Measurements from ENCODE around the gene AFDN. TPM values are rescaled to one million over a fixed set of nuclear protein-coding genes. Genes with fewer than 3 reads are reported as not detected.

The AFDN gene
- total RNA-seq, 2 donors from 2014 or later, result 214 to 239 TPM

DNA sequence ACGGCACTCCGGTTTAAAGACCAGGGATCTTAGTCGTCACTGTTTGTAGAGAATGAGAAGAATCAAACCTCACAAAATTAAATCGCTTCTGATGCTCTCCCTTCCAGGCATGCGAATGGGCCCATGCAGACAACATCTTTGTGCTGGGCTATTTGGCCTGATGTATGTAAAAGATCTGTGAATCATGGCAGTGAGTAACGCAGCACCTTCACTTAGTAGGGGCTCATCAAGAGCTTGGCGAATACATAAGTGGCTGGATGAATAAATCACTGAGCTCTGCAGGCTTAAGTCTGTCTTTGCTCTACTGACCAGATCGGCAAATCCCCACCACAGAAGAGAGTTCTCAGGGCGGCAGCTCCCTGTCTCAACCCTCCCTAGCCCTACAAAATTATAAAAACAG, 44.8 kb upstream of the AFDN start:
- Mint-ChIP-seq H3K4me3 (no peak overlapping the region), H3K27me3 (ENCODE audit: insufficient read depth) (no peaks in the 10 kb centered on the region), H3K4me1 (no peaks in the 10 kb centered on the region), H3K27ac (no peak overlapping the region), H3K36me3 (ENCODE audit: low read depth) (no peaks in the 10 kb centered on the region), H3K9me3 (no peaks in the 10 kb centered on the region)
- 89 to 90% methylated on average over 6 to 9 of the region's 9 CpGs for WGBS, 2 experiments (ENCODE audit: insufficient coverage in 1 of 2, insufficient read length in 1 of 2)
- H3K36me3 ChIP-seq (ENCODE audit: control insufficient read depth, insufficient read depth, low read length), result no peaks in the 10 kb centered on the region
- H3K4me3 ChIP-seq (ENCODE audit: low read length), result no peak overlapping the region
- H3K9ac ChIP-seq (ENCODE audit: extremely low read depth, low read length, poor library complexity, severe bottlenecking), result no peak overlapping the region
- no peak overlapping the region for H3K27ac ChIP-seq (ENCODE audit: low read depth, low read length)
- TF ChIP-seq, protein P1, sequence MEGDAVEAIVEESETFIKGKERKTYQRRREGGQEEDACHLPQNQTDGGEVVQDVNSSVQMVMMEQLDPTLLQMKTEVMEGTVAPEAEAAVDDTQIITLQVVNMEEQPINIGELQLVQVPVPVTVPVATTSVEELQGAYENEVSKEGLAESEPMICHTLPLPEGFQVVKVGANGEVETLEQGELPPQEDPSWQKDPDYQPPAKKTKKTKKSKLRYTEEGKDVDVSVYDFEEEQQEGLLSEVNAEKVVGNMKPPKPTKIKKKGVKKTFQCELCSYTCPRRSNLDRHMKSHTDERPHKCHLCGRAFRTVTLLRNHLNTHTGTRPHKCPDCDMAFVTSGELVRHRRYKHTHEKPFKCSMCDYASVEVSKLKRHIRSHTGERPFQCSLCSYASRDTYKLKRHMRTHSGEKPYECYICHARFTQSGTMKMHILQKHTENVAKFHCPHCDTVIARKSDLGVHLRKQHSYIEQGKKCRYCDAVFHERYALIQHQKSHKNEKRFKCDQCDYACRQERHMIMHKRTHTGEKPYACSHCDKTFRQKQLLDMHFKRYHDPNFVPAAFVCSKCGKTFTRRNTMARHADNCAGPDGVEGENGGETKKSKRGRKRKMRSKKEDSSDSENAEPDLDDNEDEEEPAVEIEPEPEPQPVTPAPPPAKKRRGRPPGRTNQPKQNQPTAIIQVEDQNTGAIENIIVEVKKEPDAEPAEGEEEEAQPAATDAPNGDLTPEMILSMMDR (conservative IDR thresholded peaks at IDR 0.05), result no peak
- no peaks in the 10 kb centered on the region for H3K27me3 ChIP-seq (ENCODE audit: control insufficient read depth, insufficient read depth, low read length, poor library complexity, severe bottlenecking)
- DNase-seq, result peak; percentile 49
- H3K9me3 ChIP-seq (ENCODE audit: control insufficient read depth, low read length), result no peaks in the 10 kb centered on the region
- no peaks in the 10 kb centered on the region for H3K4me1 ChIP-seq (ENCODE audit: control insufficient read depth, insufficient read depth, low read length)

DNA sequence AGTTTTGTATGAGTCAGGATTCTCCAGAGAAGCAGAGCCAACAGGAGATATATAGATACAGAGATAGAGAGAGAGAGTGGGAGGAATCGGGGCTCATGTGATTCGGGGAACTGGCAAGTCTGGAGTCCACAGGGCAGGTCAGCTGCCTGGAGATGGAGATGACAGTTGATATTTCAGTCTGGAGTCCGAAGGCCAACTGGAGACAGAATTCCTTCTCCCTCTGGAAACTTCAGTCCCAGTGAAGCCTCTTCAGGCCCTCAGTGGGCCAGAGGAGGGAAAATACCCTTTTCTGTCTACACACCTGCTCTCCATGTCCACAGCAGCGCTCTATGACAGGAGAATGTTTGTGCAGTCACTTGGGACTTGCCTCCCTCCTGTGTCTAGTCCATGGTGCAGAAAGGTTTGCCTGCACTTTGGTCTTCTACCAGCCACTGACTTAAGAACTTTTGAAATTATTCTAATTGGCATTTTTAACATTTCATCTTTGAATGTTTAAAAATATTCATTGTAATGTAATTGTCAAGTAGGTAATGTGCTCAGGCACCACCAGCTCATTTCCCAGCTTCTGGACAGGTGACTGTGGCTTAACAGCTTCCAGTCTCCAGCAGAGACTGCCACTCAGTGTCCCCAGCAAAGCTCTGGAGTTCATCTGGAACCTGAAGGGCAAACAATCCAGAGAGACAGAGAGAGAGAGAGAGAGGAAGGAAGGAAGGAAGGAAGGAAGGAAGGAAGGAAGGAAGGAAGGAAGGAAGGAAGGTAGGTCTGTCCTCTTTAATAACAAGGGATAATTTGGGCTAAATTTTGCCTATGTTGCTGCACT, 43.8 kb upstream of the AFDN start:
- H3K9me3 Mint-ChIP-seq, result no peaks in the 10 kb centered on the region
- TF ChIP-seq, protein P1 (conservative IDR thresholded peaks at IDR 0.05), result no peak
- Histone ChIP-seq H3K4me3 (ENCODE audit: low read length) (no peak overlapping the region), H3K9ac (ENCODE audit: extremely low read depth, low read length, poor library complexity, severe bottlenecking) (no peak overlapping the region), H3K4me1 (ENCODE audit: control insufficient read depth, insufficient read depth, low read length) (no peaks in the 10 kb centered on the region), H3K27me3 (ENCODE audit: control insufficient read depth, insufficient read depth, low read length, poor library complexity, severe bottlenecking) (no peaks in the 10 kb centered on the region), H3K9me3 (ENCODE audit: control insufficient read depth, low read length) (no peaks in the 10 kb centered on the region), H3K27ac (ENCODE audit: low read depth, low read length) (no peak overlapping the region), H3K36me3 (ENCODE audit: control insufficient read depth, insufficient read depth, low read length) (no peaks in the 10 kb centered on the region)
- H3K4me1 Mint-ChIP-seq, result no peaks in the 10 kb centered on the region
- no peaks in the 10 kb centered on the region for H3K36me3 Mint-ChIP-seq (ENCODE audit: low read depth)
- no peak overlapping the region for H3K27ac Mint-ChIP-seq
- no peaks in the 10 kb centered on the region for H3K27me3 Mint-ChIP-seq (ENCODE audit: insufficient read depth)
- peak; percentile 31 for DNase-seq
- no peak overlapping the region for H3K4me3 Mint-ChIP-seq
- WGBS, 2 experiments (ENCODE audit: insufficient coverage in 1 of 2, insufficient read length in 1 of 2), result 92 to 100% methylated on average over 4 of the region's 4 CpGs

DNA sequence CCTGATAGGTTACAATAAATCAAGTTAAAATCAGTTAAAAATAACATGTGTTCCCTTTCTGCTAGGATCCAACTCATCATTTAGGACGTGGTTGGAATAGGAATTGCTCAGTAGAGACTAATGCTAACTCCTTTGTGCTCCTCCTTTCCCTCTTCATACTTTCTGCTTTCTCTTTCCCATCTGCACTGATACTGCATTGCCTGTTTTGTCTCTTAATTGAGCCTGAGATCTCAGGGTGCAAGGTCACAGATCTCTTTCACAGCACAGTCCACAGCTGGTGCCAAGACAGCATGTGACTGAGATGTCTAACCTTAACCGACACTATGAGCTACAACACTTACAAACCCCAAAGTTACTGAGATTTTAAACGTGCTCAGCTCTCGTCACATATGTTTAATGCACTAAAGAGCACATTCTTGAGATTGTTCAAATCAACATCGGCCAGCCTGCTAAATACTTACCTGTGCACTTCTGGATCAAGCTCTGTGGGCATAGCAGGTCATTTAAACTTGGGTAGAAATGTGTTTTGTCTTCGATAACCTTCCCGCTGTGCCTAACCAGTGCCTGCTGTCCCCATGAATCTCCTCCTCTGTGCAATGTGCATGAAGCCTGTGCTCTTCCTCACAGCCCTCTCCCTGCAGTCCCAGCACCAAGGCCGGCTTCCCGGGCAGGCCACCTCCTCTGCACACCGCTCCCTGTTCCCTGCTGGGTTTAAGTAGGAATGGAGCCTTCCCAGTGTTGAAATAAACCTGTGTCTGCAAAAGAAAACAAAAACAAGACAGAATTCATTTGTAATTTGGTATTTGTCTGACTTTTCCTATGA, 39.6 kb upstream of the AFDN start:
- H3K36me3 Mint-ChIP-seq (ENCODE audit: low read depth), result no peaks in the 10 kb centered on the region
- TF ChIP-seq, protein P1 (conservative IDR thresholded peaks at IDR 0.05), result no peak
- Histone ChIP-seq H3K9me3 (ENCODE audit: control insufficient read depth, low read length) (no peaks in the 10 kb centered on the region), H3K27me3 (ENCODE audit: control insufficient read depth, insufficient read depth, low read length, poor library complexity, severe bottlenecking) (no peaks in the 10 kb centered on the region), H3K36me3 (ENCODE audit: control insufficient read depth, insufficient read depth, low read length) (no peaks in the 10 kb centered on the region), H3K4me1 (ENCODE audit: control insufficient read depth, insufficient read depth, low read length) (no peaks in the 10 kb centered on the region), H3K4me3 (ENCODE audit: low read length) (no peak overlapping the region), H3K27ac (ENCODE audit: low read depth, low read length) (peak overlapping the region; percentile 95), H3K9ac (ENCODE audit: extremely low read depth, low read length, poor library complexity, severe bottlenecking) (no peak overlapping the region)
- H3K27me3 Mint-ChIP-seq (ENCODE audit: insufficient read depth), result peaks cover under 1% of the 10 kb centered on the region
- no peaks in the 10 kb centered on the region for H3K4me1 Mint-ChIP-seq
- H3K27ac Mint-ChIP-seq, result no peak overlapping the region
- H3K9me3 Mint-ChIP-seq, result no peaks in the 10 kb centered on the region
- DNase-seq, result no peak
- 88 to 92% methylated on average over 7 to 10 of the region's 10 CpGs for WGBS, 2 experiments (ENCODE audit: insufficient coverage in 1 of 2, insufficient read length in 1 of 2)
- H3K4me3 Mint-ChIP-seq, result no peak overlapping the region

All from endodermal cell (in vitro differentiated cells).